H9 (cell line): Measurements from ENCODE around the gene SLC26A2. TPM values are rescaled to one million over a fixed set of nuclear protein-coding genes. Genes with fewer than 3 reads are reported as not detected.

Experiments used
- DNase-seq: peaks from one replicate; pipeline ENCODE4 v3.0.0-alpha.2; 2017
- H2AFZ ChIP-seq: one replicate; pipeline ENCODE4 v1.6.1; 2013; ENCODE audit warnings: mild to moderate bottlenecking, low read length, control low read depth, moderate library complexity
- H2AK5ac ChIP-seq: 2 replicates; pipeline ENCODE4 v1.6.1; 2013; ENCODE audit warnings: low read length, control low read depth, mixed read lengths; ENCODE audit not compliant: insufficient read length
- H2BK120ac ChIP-seq: one replicate; pipeline ENCODE4 v1.6.1; 2013; ENCODE audit warnings: low read depth, mild to moderate bottlenecking, low read length, control low read depth, inconsistent platforms; ENCODE audit not compliant: poor library complexity, severe bottlenecking
- H2BK12ac ChIP-seq: 2 replicates; pipeline ENCODE4 v1.6.1; 2013; ENCODE audit warnings: low read length, control low read depth, mixed read lengths, low read depth; ENCODE audit not compliant: insufficient read length
- H2BK15ac ChIP-seq: 2 replicates; pipeline ENCODE4 v1.6.1; 2013; ENCODE audit warnings: low read depth, low read length, control low read depth
- H2BK20ac ChIP-seq: one replicate; pipeline ENCODE4 v1.6.1; 2013; ENCODE audit warnings: low read depth, mild to moderate bottlenecking, low read length, control low read depth, inconsistent platforms; ENCODE audit not compliant: poor library complexity, severe bottlenecking
- H2BK5ac ChIP-seq: 2 replicates; pipeline ENCODE4 v1.6.1; 2013; ENCODE audit warnings: low read length, control low read depth, mixed read lengths; ENCODE audit not compliant: insufficient read length
- H3K14ac ChIP-seq: 2 replicates; pipeline ENCODE4 v1.6.1; 2013; ENCODE audit warnings: low read length, control low read depth; ENCODE audit not compliant: insufficient read depth
- H3K18ac ChIP-seq: 2 replicates; pipeline ENCODE4 v1.6.1; 2013; ENCODE audit warnings: low read depth, mild to moderate bottlenecking, mixed read lengths, low read length, control low read depth; ENCODE audit not compliant: insufficient read length
- H3K23ac ChIP-seq: 2 replicates; pipeline ENCODE4 v1.6.1; 2013; ENCODE audit warnings: low read length, control low read depth, mixed read lengths, low read depth; ENCODE audit not compliant: insufficient read length
- H3K23me2 ChIP-seq: 2 replicates; pipeline ENCODE4 v1.6.1; 2013; ENCODE audit warnings: low read depth, mild to moderate bottlenecking, mixed read lengths, low read length, control low read depth; ENCODE audit not compliant: insufficient read length, poor library complexity, severe bottlenecking
- H3K27ac ChIP-seq: 2 replicates; pipeline ENCODE4 v1.5.1; 2013; ENCODE audit warnings: low read length, control low read depth, mixed read lengths, low read depth; ENCODE audit not compliant: insufficient read length
- H3K27me3 ChIP-seq: 2 replicates; pipeline ENCODE4 v1.6.1; 2013; ENCODE audit warnings: low read length, control low read depth, inconsistent platforms; ENCODE audit not compliant: insufficient read depth
- H3K4ac ChIP-seq: 2 replicates; pipeline ENCODE4 v1.6.1; 2013; ENCODE audit warnings: low read depth, mild to moderate bottlenecking, control low read depth, inconsistent platforms, low read length, moderate library complexity
- H3K4me1 ChIP-seq: 2 replicates; pipeline ENCODE4 v1.6.1; 2013; ENCODE audit warnings: low read length, control low read depth, inconsistent platforms; ENCODE audit not compliant: insufficient read depth
- H3K4me2 ChIP-seq: 2 replicates; pipeline ENCODE4 v1.6.1; 2013; ENCODE audit warnings: low read length, control low read depth, mixed read lengths; ENCODE audit not compliant: insufficient read length, insufficient read depth
- H3K56ac ChIP-seq: 2 replicates; pipeline ENCODE4 v1.6.1; 2013; ENCODE audit warnings: low read depth, mild to moderate bottlenecking, mixed read lengths, low read length, control low read depth; ENCODE audit not compliant: insufficient read length
- H3K79me1 ChIP-seq: 2 replicates; pipeline ENCODE4 v1.6.1; 2013; ENCODE audit warnings: low read depth, mild to moderate bottlenecking, moderate library complexity, low read length, control low read depth, inconsistent platforms; ENCODE audit not compliant: insufficient read depth, poor library complexity, severe bottlenecking
- H3K79me2 ChIP-seq: 2 replicates; pipeline ENCODE4 v1.6.1; 2013; ENCODE audit warnings: low read length, control low read depth, inconsistent platforms; ENCODE audit not compliant: insufficient read depth
- H3K9ac ChIP-seq: 2 replicates; pipeline ENCODE4 v1.6.1; 2013; ENCODE audit warnings: low read length, control low read depth, mixed read lengths; ENCODE audit not compliant: insufficient read length; ENCODE audit errors: extremely low read depth
- H3K9me3 ChIP-seq: one replicate; pipeline ENCODE4 v1.6.1; 2013; ENCODE audit warnings: low read depth, low read length, inconsistent platforms; ENCODE audit not compliant: control insufficient read depth
- H3T11ph ChIP-seq: one replicate; pipeline ENCODE4 v1.6.1; 2013; ENCODE audit warnings: mild to moderate bottlenecking, low read length, control low read depth, inconsistent platforms
- H4K20me1 ChIP-seq: one replicate; pipeline ENCODE4 v1.6.1; 2013; ENCODE audit not compliant: control insufficient read depth, insufficient read length, insufficient read depth
- H4K5ac ChIP-seq: 2 replicates; pipeline ENCODE4 v1.6.1; 2013; ENCODE audit warnings: low read depth, mild to moderate bottlenecking, mixed read lengths, low read length, control low read depth; ENCODE audit not compliant: insufficient read length
- H4K8ac ChIP-seq: replicated peaks from 2 replicates; pipeline ENCODE4 v1.6.1; 2013; ENCODE audit warnings: low read length, control low read depth, mixed read lengths, low read depth; ENCODE audit not compliant: insufficient read length
- H4K91ac ChIP-seq: 2 replicates; pipeline ENCODE4 v1.6.1; 2013; ENCODE audit warnings: low read depth, mild to moderate bottlenecking, moderate library complexity, mixed read lengths, low read length, control low read depth; ENCODE audit not compliant: insufficient read length
- H3K27ac Mint-ChIP-seq, 3 experiments: 2 replicates in 2 of 3; 3 replicates in 1 of 3; pipeline ENCODE4 v1.8.0; 2020 to 2021; ENCODE audit warnings: mixed read lengths in 3 of 3, mild to moderate bottlenecking in 1 of 3, moderate library complexity in 1 of 3
- H3K27me3 Mint-ChIP-seq: 2 replicates; pipeline ENCODE4 v1.8.0; 2021; ENCODE audit warnings: low read depth, mild to moderate bottlenecking, moderate library complexity, mixed read lengths
- H3K36me3 Mint-ChIP-seq, 3 experiments: 2 replicates in 2 of 3; 3 replicates in 1 of 3; pipeline ENCODE4 v1.8.0; 2020 to 2021; ENCODE audit warnings: low read depth in 3 of 3, mixed read lengths in 3 of 3; ENCODE audit not compliant: insufficient read depth in 1 of 3
- H3K4me1 Mint-ChIP-seq, 2 experiments: 2 replicates each; pipeline ENCODE4 v1.8.0; 2020; ENCODE audit warnings: mixed read lengths in 2 of 2
- H3K4me3 Mint-ChIP-seq, 2 experiments: 2 replicates in 1 of 2; 3 replicates in 1 of 2; pipeline ENCODE4 v1.8.0; 2020 to 2021; ENCODE audit warnings: mild to moderate bottlenecking in 2 of 2, mixed read lengths in 2 of 2, moderate library complexity in 1 of 2
- H3K9me3 Mint-ChIP-seq, 2 experiments: 2 replicates in 1 of 2; 3 replicates in 1 of 2; pipeline ENCODE4 v1.8.0; 2020; ENCODE audit warnings: mild to moderate bottlenecking in 2 of 2, mixed read lengths in 2 of 2, moderate library complexity in 1 of 2
- CTCF ChIP-seq: fragments of 200-600 bp; sonication (generic); conservative IDR thresholded peaks from 3 replicates; pipeline ENCODE4 v1.8.0; 2021; ENCODE audit warnings: antibody characterized with exemption, mild to moderate bottlenecking
- WGBS: extraction: QIAGEN DNeasy Blood & Tissue Kit; methylation state at CpG from one replicate; pipeline ENCODE4 v1.1.7; 2013; ENCODE audit warnings: missing lambda C conversion rate, low lambda C conversion rate, mixed read lengths; ENCODE audit not compliant: insufficient read length; ENCODE audit errors: extremely low coverage; 5-methylcytosine and 5-hydroxymethylcytosine counted together
- total RNA-seq: library from RNA; stranded (reverse); gene quantifications from 2 replicates; pipeline ENCODE4 v1.2.1, GENCODE V29; 2021

The SLC26A2 gene
- total RNA-seq, 1 experiment from 2014 or later, result 5.9 TPM

GRCh38 chr5:149988126-149988525 lies 27.6 kb downstream of the SLC26A2 start:
- H3K4ac ChIP-seq, result no peak overlapping the region
- H3K79me2 ChIP-seq, result no peaks in the 10 kb centered on the region
- no peak overlapping the region for H4K91ac ChIP-seq
- H4K20me1 ChIP-seq, result no peaks in the 10 kb centered on the region
- no peak overlapping the region for H3K9ac ChIP-seq
- no peak overlapping the region for H3K23ac ChIP-seq
- H3K56ac ChIP-seq, result no peak overlapping the region
- no peak overlapping the region for H3K18ac ChIP-seq
- H2AFZ ChIP-seq, result no peak overlapping the region
- no peaks in the 10 kb centered on the region for H3K79me1 ChIP-seq
- no CpG with 5 or more reads among the region's 5 CpGs for WGBS
- no peak overlapping the region for H4K8ac ChIP-seq
- no peak overlapping the region for H4K5ac ChIP-seq
- H3K4me1 Mint-ChIP-seq, result peaks cover 0 to 2% of the 10 kb centered on the region in 2 experiments; a peak in 1 of 4 replicates
- H3K27me3 Mint-ChIP-seq, result no peaks in the 10 kb centered on the region
- H3K27me3 ChIP-seq, result no peaks in the 10 kb centered on the region
- H2BK120ac ChIP-seq, result no peak overlapping the region
- no peak overlapping the region for H3T11ph ChIP-seq
- H2BK20ac ChIP-seq, result no peak overlapping the region
- no peak overlapping the region for H2BK12ac ChIP-seq
- H2AK5ac ChIP-seq, result no peak overlapping the region
- no peaks in the 10 kb centered on the region for H3K4me1 ChIP-seq
- no peak for TF ChIP-seq CTCF
- H3K4me2 ChIP-seq, result no peak overlapping the region
- H3K27ac ChIP-seq, result no peak overlapping the region
- no peaks in the 10 kb centered on the region for H3K9me3 ChIP-seq
- H3K27ac Mint-ChIP-seq, result no peak overlapping the region
- no peaks in the 10 kb centered on the region for H3K36me3 Mint-ChIP-seq
- DNase-seq, result no peak
- H3K23me2 ChIP-seq, result no peaks in the 10 kb centered on the region
- no peak overlapping the region for H3K14ac ChIP-seq
- H2BK15ac ChIP-seq, result no peak overlapping the region
- no peaks in the 10 kb centered on the region for H3K9me3 Mint-ChIP-seq
- H3K4me3 Mint-ChIP-seq, result no peak overlapping the region
- H2BK5ac ChIP-seq, result no peak overlapping the region
